ENCODE measurements around the gene CIBAR2. TPM values are rescaled to one million over a fixed set of nuclear protein-coding genes. Genes with fewer than 3 reads are reported as not detected.

CIBAR2 gene
- total RNA-seq, 1 experiment from 2014 or later, result not detected

DNA sequence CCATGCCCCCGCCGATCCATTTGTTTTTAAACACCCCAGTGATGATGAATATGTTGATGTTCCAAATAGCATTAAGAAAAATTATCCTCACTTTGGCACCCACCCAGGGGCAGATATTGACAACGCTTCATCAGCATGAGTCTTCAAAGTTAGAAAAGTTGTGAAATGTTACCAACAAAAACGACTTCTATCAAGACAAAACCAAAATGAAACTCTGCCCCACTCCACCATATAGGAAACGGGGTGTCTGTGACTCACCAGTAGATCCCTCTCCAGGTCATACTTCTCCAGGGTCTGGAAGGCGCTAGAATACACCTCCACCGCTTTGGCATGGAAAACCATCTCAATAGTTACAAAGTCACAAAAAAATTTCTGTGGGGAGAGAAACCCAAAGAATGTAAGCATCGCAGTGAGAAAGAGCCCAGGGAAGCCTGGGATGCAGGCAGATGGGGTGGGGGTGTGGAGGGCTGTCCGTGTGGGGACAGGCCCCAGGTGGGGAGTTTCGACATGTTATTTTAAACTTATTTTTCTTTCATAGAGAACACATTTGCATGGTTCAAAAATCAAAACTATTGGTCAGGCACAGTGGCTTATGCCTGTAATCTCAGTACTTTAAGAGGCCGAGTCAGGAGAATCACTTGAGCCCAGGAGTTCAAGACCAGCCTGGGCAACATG, 10.2 kb downstream of the CIBAR2 start:
- no peaks in the 10 kb centered on the region for H3K79me1 ChIP-seq (ENCODE audit: insufficient read depth, low read depth, low read length, poor library complexity, severe bottlenecking)
- no peak overlapping the region for H3K9ac ChIP-seq (ENCODE audit: extremely low read depth, insufficient read length, low read length)
- H2BK120ac ChIP-seq (ENCODE audit: low read depth, low read length, poor library complexity, severe bottlenecking), result no peak overlapping the region
- no peak overlapping the region for H3K4me3 Mint-ChIP-seq
- no peak overlapping the region for H3K4me2 ChIP-seq (ENCODE audit: insufficient read depth, insufficient read length, low read length)
- H4K5ac ChIP-seq (ENCODE audit: insufficient read length, low read depth, low read length), result no peak overlapping the region
- H3K23ac ChIP-seq (ENCODE audit: insufficient read length, low read depth, low read length), result no peak overlapping the region
- no peaks in the 10 kb centered on the region for H4K20me1 ChIP-seq (ENCODE audit: control insufficient read depth, insufficient read depth, insufficient read length)
- H2BK20ac ChIP-seq (ENCODE audit: low read depth, low read length, poor library complexity, severe bottlenecking), result no peak overlapping the region
- H3K18ac ChIP-seq (ENCODE audit: insufficient read length, low read depth, low read length), result no peak overlapping the region
- no peak overlapping the region for H2AK5ac ChIP-seq (ENCODE audit: insufficient read length, low read length)
- no peak overlapping the region for H2AFZ ChIP-seq (ENCODE audit: low read length)
- no peaks in the 10 kb centered on the region for H3K9me3 ChIP-seq (ENCODE audit: control insufficient read depth, low read depth, low read length)
- no peaks in the 10 kb centered on the region for H3K23me2 ChIP-seq (ENCODE audit: insufficient read length, low read depth, low read length, poor library complexity, severe bottlenecking)
- no peak overlapping the region for H3T11ph ChIP-seq (ENCODE audit: low read length)
- H3K79me2 ChIP-seq (ENCODE audit: insufficient read depth, low read length), result no peaks in the 10 kb centered on the region
- H2BK12ac ChIP-seq (ENCODE audit: insufficient read length, low read depth, low read length), result no peak overlapping the region
- H3K56ac ChIP-seq (ENCODE audit: insufficient read length, low read depth, low read length), result no peak overlapping the region
- H3K4ac ChIP-seq (ENCODE audit: low read depth, low read length), result no peak overlapping the region
- no peaks in the 10 kb centered on the region for H3K36me3 Mint-ChIP-seq (ENCODE audit: insufficient read depth in 1 of 3, low read depth in 3 of 3)
- H3K27ac ChIP-seq (ENCODE audit: insufficient read length, low read depth, low read length), result no peak overlapping the region
- no peak for TF ChIP-seq CTCF (conservative IDR thresholded peaks at IDR 0.05)
- no peaks in the 10 kb centered on the region for H3K4me1 ChIP-seq (ENCODE audit: insufficient read depth, low read length)
- no CpG with 5 or more reads among the region's 11 CpGs for WGBS (ENCODE audit: extremely low coverage, insufficient read length, low lambda C conversion rate)
- H3K4me1 Mint-ChIP-seq, result peaks cover 2 to 9% of the 10 kb centered on the region in 2 experiments; a peak in 3 of 4 replicates
- H3K14ac ChIP-seq (ENCODE audit: insufficient read depth, low read length), result no peak overlapping the region
- H4K91ac ChIP-seq (ENCODE audit: insufficient read length, low read depth, low read length), result no peak overlapping the region
- H3K27ac Mint-ChIP-seq, result no peak overlapping the region
- H4K8ac ChIP-seq (replicated peaks; ENCODE audit: insufficient read length, low read depth, low read length), result no peak overlapping the region
- H3K9me3 Mint-ChIP-seq, result no peaks in the 10 kb centered on the region
- no peak overlapping the region for H2BK5ac ChIP-seq (ENCODE audit: insufficient read length, low read length)
- peaks cover 34% of the 10 kb centered on the region for H3K27me3 Mint-ChIP-seq (ENCODE audit: low read depth)
- H3K27me3 ChIP-seq (ENCODE audit: insufficient read depth, low read length), result no peaks in the 10 kb centered on the region
- no peak for DNase-seq
- no peak overlapping the region for H2BK15ac ChIP-seq (ENCODE audit: low read depth, low read length)

All from H9 (cell line).